ENCODE data around the gene THRA. TPM values are rescaled to one million over a fixed set of nuclear protein-coding genes. Genes with fewer than 3 reads are reported as not detected.

THRA gene
- total and polyA plus RNA-seq, 2 of the 8 experiments (the other 6 are each of a cell fraction or from before 2014, with no cell fraction given): 6.4 to 10.2 TPM

DNA sequence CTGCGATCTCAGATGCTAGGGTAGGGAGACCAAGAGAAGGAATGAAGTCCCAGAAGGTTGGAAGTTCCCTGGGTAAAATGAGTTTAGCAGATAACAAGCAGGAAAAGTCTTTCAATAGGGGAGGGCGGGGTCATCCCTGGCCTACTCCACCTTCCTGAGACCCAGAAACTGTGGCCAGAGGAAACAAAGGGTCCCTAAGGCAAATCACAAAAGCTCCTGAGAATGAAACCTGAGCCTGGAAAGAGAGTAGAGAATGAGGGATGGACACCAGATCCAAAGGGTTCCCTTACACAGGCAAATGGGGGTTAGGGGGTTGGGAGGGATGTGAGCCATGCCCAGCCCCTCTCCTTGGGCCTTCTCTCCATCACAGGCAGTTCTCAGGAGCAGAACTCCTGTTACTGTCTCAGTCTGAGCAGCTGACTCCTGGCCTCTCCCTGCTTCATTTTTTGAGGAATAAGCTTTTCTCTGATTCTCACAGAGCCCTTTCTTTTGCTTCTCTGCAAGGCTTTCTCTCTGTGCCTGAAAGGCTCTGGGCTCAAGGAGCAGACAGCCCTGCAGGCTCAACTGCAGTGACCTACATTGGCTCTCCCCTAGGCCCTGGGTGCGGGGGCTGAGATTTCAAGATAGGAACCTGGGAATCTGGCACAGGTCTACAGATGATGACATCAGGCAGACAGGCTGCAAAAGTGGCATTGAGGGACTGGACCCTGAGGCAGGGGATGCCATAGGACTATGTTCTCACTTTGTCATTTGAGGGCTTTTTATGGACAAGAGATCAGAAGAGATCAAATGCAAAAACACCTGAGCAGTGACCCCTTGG is 47.5 kb downstream of the THRA start (continued):
- TF ChIP-seq, protein P1, sequence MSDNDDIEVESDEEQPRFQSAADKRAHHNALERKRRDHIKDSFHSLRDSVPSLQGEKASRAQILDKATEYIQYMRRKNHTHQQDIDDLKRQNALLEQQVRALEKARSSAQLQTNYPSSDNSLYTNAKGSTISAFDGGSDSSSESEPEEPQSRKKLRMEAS (IDR thresholded peaks at IDR 0.05): no peak
- TF ChIP-seq TAF7 (optimal IDR thresholded peaks at IDR 0.05; ENCODE audit: borderline replicate concordance, low read depth, low read length) (no peak), SUZ12 (IDR thresholded peaks at IDR 0.05; ENCODE audit: low read length) (no peak), ASH2L (IDR thresholded peaks at IDR 0.05; ENCODE audit: low read length) (no peak), TBP (IDR thresholded peaks at IDR 0.05; ENCODE audit: low read depth, low read length) (0 out of 2 replicates have a peak, but pooled peaks have one; percentile 42), GTF2F1 (IDR thresholded peaks at IDR 0.05; ENCODE audit: borderline replicate concordance, low read depth, low read length) (no peak), EP300 (IDR thresholded peaks at IDR 0.05; ENCODE audit: borderline replicate concordance in 1 of 2, low read depth in 2 of 2, low read length in 2 of 2) (no peak), HDAC2 (IDR thresholded peaks at IDR 0.05; ENCODE audit: borderline replicate concordance in 1 of 2, low read depth in 2 of 2, low read length in 2 of 2) (no peak), RBBP5 (IDR thresholded peaks at IDR 0.05; ENCODE audit: borderline replicate concordance, low read depth, low read length) (0 out of 2 replicates have a peak, but pooled peaks have one; percentile 46), NANOG (IDR thresholded peaks at IDR 0.05; ENCODE audit: insufficient read depth, low read depth, low read length, poor library complexity, severe bottlenecking) (no peak)

All from H1 (cell line).